H1 (cell line): ENCODE data around the gene CXXC5. TPM values are rescaled to one million over a fixed set of nuclear protein-coding genes. Genes with fewer than 3 reads are reported as not detected.

ENCODE experiments used
- CTCF ChIA-PET: fragments of 300-600 bp; sonication (Branson Sonifier 250); formaldehyde crosslinking; loops from one replicate; lab custom pipeline; 2021; ENCODE audit not compliant: partially characterized antibody; lab: Charles Lee
- POLR2A ChIA-PET: fragments of 300-600 bp; sonication (Branson Sonifier 250); formaldehyde crosslinking; loops from one replicate; lab custom pipeline; 2021; ENCODE audit warnings: inconsistent platforms; ENCODE audit not compliant: partially characterized antibody; lab: Charles Lee
- DNase-seq, 2 experiments: peaks; one replicate each; pipeline versions ENCODE4 v3.0.0 to v3.0.0-alpha.2; 2010 to 2022; ENCODE audit warnings: low spot score in 2 of 2, low read depth in 1 of 2, mixed read lengths in 1 of 2
- FAIRE-seq: peaks from 2 replicates; lab custom pipeline; 2011; peaks lifted over from hg19 to GRCh38; lab: Jason Lieb, UNC
- H2AFZ ChIP-seq: 2 replicates; pipeline ENCODE4 v1.8.1; 2012; ENCODE audit warnings: low read length, inconsistent platforms
- H2AK5ac ChIP-seq: 2 replicates; pipeline ENCODE4 v1.6.1; 2013; ENCODE audit warnings: low read depth, low read length
- H2BK120ac ChIP-seq: replicated peaks from 2 replicates; pipeline ENCODE3; 2013; ENCODE audit warnings: low read depth, low read length, inconsistent platforms
- H2BK12ac ChIP-seq: 2 replicates; pipeline ENCODE4 v1.6.1; 2013; ENCODE audit warnings: low read depth, low read length
- H2BK15ac ChIP-seq: 2 replicates; pipeline ENCODE4 v1.6.1; 2013; ENCODE audit warnings: low read length
- H2BK20ac ChIP-seq: 2 replicates; pipeline ENCODE4 v1.6.1; 2013; ENCODE audit warnings: low read length
- H2BK5ac ChIP-seq: 2 replicates; pipeline ENCODE4 v1.6.1; 2013; ENCODE audit warnings: low read depth, low read length
- H3K14ac ChIP-seq: 2 replicates; pipeline ENCODE4 v1.6.1; 2013; ENCODE audit warnings: inconsistent platforms; ENCODE audit not compliant: insufficient read length
- H3K18ac ChIP-seq: 2 replicates; pipeline ENCODE4 v1.6.1; 2013; ENCODE audit warnings: low read length; ENCODE audit errors: extremely low read depth
- H3K23ac ChIP-seq: 2 replicates; pipeline ENCODE4 v1.6.1; 2013; ENCODE audit warnings: inconsistent platforms; ENCODE audit not compliant: insufficient read length
- H3K23me2 ChIP-seq: 2 replicates; pipeline ENCODE4 v1.6.1; 2013; ENCODE audit warnings: low read depth, low read length
- H3K27ac ChIP-seq: 2 replicates; pipeline ENCODE4 v1.6.1; 2011; ENCODE audit warnings: low read depth, low read length, inconsistent platforms
- H3K27me3 ChIP-seq, 4 experiments: replicated peaks in 1 of 4; 1 replicate in 1 of 4; 2 replicates in 3 of 4; pipeline versions ENCODE4 v1.6.1 to v1.8.1; 2011 to 2013; ENCODE audit warnings: low read length in 3 of 4, mild to moderate bottlenecking in 3 of 4, inconsistent platforms in 2 of 4, mixed read lengths in 2 of 4, moderate library complexity in 1 of 4; ENCODE audit not compliant: control insufficient read depth in 3 of 4, insufficient read depth in 3 of 4; ENCODE audit errors: extremely low read depth in 1 of 4
- H3K36me3 ChIP-seq, 4 experiments: 2 replicates each; pipeline versions ENCODE4 v1.6.1 to v1.8.1; 2011 to 2013; ENCODE audit warnings: mild to moderate bottlenecking in 4 of 4, low read length in 3 of 4, moderate library complexity in 2 of 4, control low read depth in 1 of 4, inconsistent platforms in 1 of 4; ENCODE audit not compliant: insufficient read depth in 4 of 4, control insufficient read depth in 2 of 4
- H3K4ac ChIP-seq: replicated peaks from 2 replicates; pipeline ENCODE3; 2013; ENCODE audit warnings: low read length, low read depth, mixed read lengths, inconsistent platforms; ENCODE audit not compliant: insufficient read length
- H3K4me1 ChIP-seq, 4 experiments: replicated peaks in 1 of 4; 1 replicate in 1 of 4; 2 replicates in 3 of 4; pipeline versions ENCODE4 v1.6.1 to v1.8.1; 2011 to 2013; ENCODE audit warnings: low read length in 3 of 4, inconsistent platforms in 2 of 4, mixed read lengths in 1 of 4; ENCODE audit not compliant: insufficient read depth in 4 of 4, control insufficient read depth in 3 of 4
- H3K4me2 ChIP-seq, 2 experiments: 2 replicates each; pipeline versions ENCODE4 v1.6.1 to v1.8.1; 2011 to 2013; ENCODE audit warnings: low read depth in 2 of 2, low read length in 2 of 2, control low read depth in 1 of 2, inconsistent platforms in 1 of 2, mild to moderate bottlenecking in 1 of 2; ENCODE audit not compliant: insufficient read depth in 1 of 2
- H3K4me3 ChIP-seq, 4 experiments: fragments of 200-600, 300-600 bp in 1 of 4; sonication (generic), shearing (Covaris generic), sonication (Bioruptor Twin) in 1 of 4; 2 replicates each; pipeline versions ENCODE4 v1.5.1 to v1.8.1; 2011 to 2016; ENCODE audit warnings: low read length in 4 of 4, low read depth in 3 of 4, control low read depth in 2 of 4, inconsistent platforms in 2 of 4, mild to moderate bottlenecking in 2 of 4, mixed read lengths in 1 of 4, moderate library complexity in 1 of 4; ENCODE audit not compliant: insufficient read depth in 2 of 4; ENCODE audit errors: extremely low read depth in 1 of 4
- H3K56ac ChIP-seq: replicated peaks from 2 replicates; pipeline ENCODE3; 2013; ENCODE audit warnings: low read depth, mild to moderate bottlenecking, mixed read lengths, low read length, inconsistent platforms; ENCODE audit not compliant: insufficient read length
- H3K79me1 ChIP-seq: 2 replicates; pipeline ENCODE4 v1.6.1; 2013; ENCODE audit warnings: low read depth, low read length, control low read depth
- H3K79me2 ChIP-seq, 2 experiments: 2 replicates each; pipeline versions ENCODE4 v1.6.1 to v1.8.1; 2012 to 2013; ENCODE audit warnings: low read length in 2 of 2, mild to moderate bottlenecking in 2 of 2, inconsistent platforms in 1 of 2; ENCODE audit not compliant: insufficient read depth in 2 of 2, control insufficient read depth in 1 of 2
- H3K9ac ChIP-seq, 4 experiments: replicated peaks in 1 of 4; 1 replicate in 1 of 4; 2 replicates in 3 of 4; pipeline versions ENCODE4 v1.6.1 to v1.8.1; 2011 to 2013; ENCODE audit warnings: low read depth in 3 of 4, low read length in 3 of 4, control low read depth in 2 of 4, mild to moderate bottlenecking in 2 of 4, moderate library complexity in 2 of 4, inconsistent platforms in 1 of 4; ENCODE audit errors: extremely low read depth in 1 of 4
- H3K9me3 ChIP-seq, 2 experiments: 2 replicates each; pipeline versions ENCODE4 v1.6.1 to v1.8.1; 2012 to 2013; ENCODE audit warnings: mild to moderate bottlenecking in 2 of 2, moderate library complexity in 2 of 2, control low read depth in 1 of 2, inconsistent platforms in 1 of 2, low read depth in 1 of 2, low read length in 1 of 2, mixed read lengths in 1 of 2; ENCODE audit not compliant: insufficient read depth in 2 of 2
- H4K20me1 ChIP-seq, 2 experiments: replicated peaks in 1 of 2; 2 replicates each; pipeline versions ENCODE3 to v1.8.1; 2011 to 2013; ENCODE audit warnings: inconsistent platforms in 2 of 2, low read length in 2 of 2, mild to moderate bottlenecking in 1 of 2; ENCODE audit not compliant: insufficient read depth in 2 of 2, control insufficient read depth in 1 of 2
- H4K5ac ChIP-seq: 2 replicates; pipeline ENCODE4 v1.6.1; 2013; ENCODE audit warnings: low read length, low read depth, mixed read lengths, inconsistent platforms; ENCODE audit not compliant: insufficient read length
- H4K8ac ChIP-seq: 2 replicates; pipeline ENCODE4 v1.8.0; 2013; ENCODE audit warnings: mild to moderate bottlenecking, moderate library complexity, low read length, inconsistent platforms; ENCODE audit not compliant: insufficient read depth; ENCODE audit errors: extremely low read depth
- H4K91ac ChIP-seq: replicated peaks from 2 replicates; pipeline ENCODE3; 2013; ENCODE audit warnings: low read length, mixed read lengths, inconsistent platforms; ENCODE audit not compliant: insufficient read length
- EGR1 ChIP-seq: IDR thresholded peaks from 2 replicates; pipeline ENCODE4 v1.6.1; 2011; ENCODE audit warnings: low read depth, low read length, borderline replicate concordance
- PHF8 ChIP-seq: fragments of 200-600 bp; sonication (generic); conservative IDR thresholded peaks from 2 replicates; pipeline ENCODE4 v1.7.1; 2012; ENCODE audit warnings: low read depth, mild to moderate bottlenecking, inconsistent platforms, low read length, moderate library complexity
- POLR2A ChIP-seq, 2 experiments: IDR thresholded peaks; 1 replicate in 1 of 2; 2 replicates in 1 of 2; pipeline ENCODE4 v1.6.1; 2011; ENCODE audit warnings: low read depth in 2 of 2, low read length in 2 of 2, mild to moderate bottlenecking in 2 of 2; ENCODE audit errors: control extremely low read depth in 1 of 2
- POLR2AphosphoS5 ChIP-seq: IDR thresholded peaks from 2 replicates; pipeline ENCODE4 v1.6.1; 2011; ENCODE audit warnings: low read depth, low read length
- RBBP5 ChIP-seq: IDR thresholded peaks from 2 replicates; pipeline ENCODE4 v1.7.1; 2012; ENCODE audit warnings: low read depth, mild to moderate bottlenecking, inconsistent platforms, low read length, moderate library complexity, borderline replicate concordance
- SAP30 ChIP-seq: fragments of 300-600 bp; sonication (generic); IDR thresholded peaks from 2 replicates; pipeline ENCODE4 v1.7.1; 2012; ENCODE audit warnings: low read length, moderate library complexity, mild to moderate bottlenecking, inconsistent platforms; ENCODE audit not compliant: insufficient read depth, insufficient replicate concordance
- SP1 ChIP-seq: IDR thresholded peaks from 2 replicates; pipeline ENCODE4 v1.6.1; 2011; ENCODE audit warnings: low read depth, low read length
- WGBS, 2 experiments: shearing (Covaris generic) in 1 of 2; methylation state at CpG; one replicate each; pipeline versions ENCODE4 v1.1.6 to v1.1.7; 2013 to 2015; ENCODE audit warnings: low lambda C conversion rate in 2 of 2, mixed read lengths in 2 of 2, inconsistent platforms in 1 of 2, low coverage in 1 of 2, missing lambda C conversion rate in 1 of 2; ENCODE audit not compliant: insufficient replicate concordance in 2 of 2, insufficient coverage in 1 of 2, insufficient read length in 1 of 2; ENCODE audit errors: extremely low coverage in 1 of 2, missing lambda C conversion rate in 1 of 2; 5-methylcytosine and 5-hydroxymethylcytosine counted together
- polyA plus RNA-seq, 7 experiments: library from polyadenylated mRNA; depleted of rRNA in 3 of 7; stranded (reverse) in 5 of 7; unstranded in 2 of 7; fragments of >200 nt in 5 of 7; fragments of 200-250 nt in 2 of 7; gene quantifications; 1 replicate in 5 of 7; 2 replicates in 1 of 7; 4 replicates in 1 of 7; pipeline versions ENCODE4 v1.2.1 to v1.2.3, GENCODE V29; 2011 to 2013; ENCODE audit warnings: missing spikeins in 2 of 7, mixed read lengths in 2 of 7
- total RNA-seq: library from RNA; stranded (reverse); fragmentation: NEBNext Ultra II Directional; extraction: Animal tissue kit (Norgen Biotek cat#: 25700); gene quantifications from 2 replicates; pipeline ENCODE4 v1.2.1, GENCODE V29; 2021

Gene CXXC5
- total and polyA plus RNA-seq, 2 of the 8 experiments (the other 6 are each of a cell fraction or from before 2014, with no cell fraction given) = 61.4 to 74.0 TPM

GRCh38 chr5:139654464-139654863 is 6.3 kb downstream of the CXXC5 start:
- Histone ChIP-seq H2BK20ac (no peak overlapping the region), H3K4me2 (no peak overlapping the region; a peak in 1 of 4 replicates), H2BK120ac (no peak overlapping the region), H2BK15ac (0 out of 2 replicates have a peak overlapping the region, but pooled peaks have one; percentile 9), H3K23me2 (peaks cover 12% of the 10 kb centered on the region), H3K79me1 (peaks cover 51% of the 10 kb centered on the region), H4K20me1 (peaks cover 55 to 60% of the 10 kb centered on the region in 2 experiments), H2BK5ac (no peak overlapping the region), H2AFZ (no peak overlapping the region), H3K56ac (no peak overlapping the region), H3K36me3 (no peaks in the 10 kb centered on the region), H2AK5ac (no peak overlapping the region), H3K4me3 (no peak overlapping the region; a peak in 1 of 8 replicates), H3K14ac (no peak overlapping the region), H4K91ac (no peak overlapping the region), H3K18ac (peak overlapping the region; percentile 33; the same call in 1 of the 2 replicates), H3K9me3 (no peaks in the 10 kb centered on the region), H3K27me3 (no peaks in the 10 kb centered on the region; a peak in 1 of 7 replicates), H2BK12ac (no peak overlapping the region), H3K4me1 (peaks cover 28 to 70% (median 67%) of the 10 kb centered on the region in 4 experiments), H3K79me2 (peaks cover 44 to 95% of the 10 kb centered on the region in 2 experiments), H3K23ac (no peak overlapping the region), H3K4ac (no peak overlapping the region), H3K9ac (no peak overlapping the region), H3K27ac (no peak overlapping the region), H4K8ac (no peak overlapping the region), H4K5ac (no peak overlapping the region)
- WGBS, 2 experiments = 87% methylated on average over 3 of the region's 3 CpGs; no CpG with 5 or more reads in 1 of the 2 experiments
- ChIA-PET CTCF (interaction anchor here (0.7 to 14.5 kb wide), 20 partner anchors 11 to 189 kb away, joined by 3 to 224 read pairs (median 4); no protein-coding TSS in a partner anchor), POLR2A (interaction anchor here (1.0 to 14.7 kb wide), 12 partner anchors 10 to 88 kb away, joined by 3 to 212 read pairs (median 4); no protein-coding TSS in a partner anchor)
- no peak for FAIRE-seq
- DNase-seq = no peak
- TF ChIP-seq SAP30 (no peak), POLR2A (IDR thresholded peaks at IDR 0.05; ENCODE audit: control extremely low read depth in 1 of 2, low read depth in 2 of 2, low read length in 2 of 2) (no peak), RBBP5 (no peak), SP1 (no peak), PHF8 (no peak), POLR2AphosphoS5 (no peak), EGR1 (no peak)
